ENCODE results near the gene MGAT5B. TPM values are rescaled to one million over a fixed set of nuclear protein-coding genes. Genes with fewer than 3 reads are reported as not detected.

Gene MGAT5B
- total RNA-seq, 1 donor from 2014 or later = 0.40 TPM

DNA sequence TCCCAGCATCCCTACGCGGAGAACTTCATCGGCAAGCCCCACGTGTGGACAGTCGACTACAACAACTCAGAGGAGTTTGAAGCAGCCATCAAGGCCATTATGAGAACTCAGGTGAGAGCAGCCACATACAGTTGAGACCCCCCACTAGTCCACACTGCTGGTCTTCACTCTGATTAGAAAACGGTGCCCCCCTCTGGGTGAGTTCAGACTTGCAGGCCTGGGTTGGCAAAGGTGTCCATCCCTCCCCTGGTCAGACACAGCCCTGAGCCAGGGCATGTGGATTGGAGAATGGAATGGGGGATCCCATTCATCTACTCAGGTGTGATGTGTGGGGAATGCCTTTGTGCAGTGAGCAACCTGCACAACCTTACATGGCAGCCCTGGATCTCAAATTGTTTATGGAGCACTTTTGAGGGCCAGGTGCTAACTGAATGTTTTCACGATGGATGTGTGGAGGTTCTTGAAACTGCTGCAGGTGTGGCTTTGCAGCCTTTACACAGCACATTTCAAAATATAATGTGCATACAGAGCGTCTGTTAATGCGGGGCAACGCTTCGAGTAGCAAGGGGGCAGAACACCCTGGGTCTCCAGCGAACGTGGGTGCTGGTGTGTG is 72.6 kb downstream of the MGAT5B start:
- Mint-ChIP-seq H3K27me3 (ENCODE audit: unreplicated experiment) (peaks cover 4% of the 10 kb centered on the region), H3K4me3 (ENCODE audit: unreplicated experiment) (no peak overlapping the region), H3K4me1 (ENCODE audit: unreplicated experiment) (no peaks in the 10 kb centered on the region), H3K9me3 (ENCODE audit: unreplicated experiment) (no peaks in the 10 kb centered on the region), H3K36me3 (ENCODE audit: unreplicated experiment) (no peaks in the 10 kb centered on the region), H3K27ac (ENCODE audit: unreplicated experiment) (no peak overlapping the region)
- DNase-seq (ENCODE audit: extremely low spot score, unreplicated experiment) = no peak
- TF ChIP-seq CTCF (IDR thresholded peaks at IDR 0.05) = no peak

DNA sequence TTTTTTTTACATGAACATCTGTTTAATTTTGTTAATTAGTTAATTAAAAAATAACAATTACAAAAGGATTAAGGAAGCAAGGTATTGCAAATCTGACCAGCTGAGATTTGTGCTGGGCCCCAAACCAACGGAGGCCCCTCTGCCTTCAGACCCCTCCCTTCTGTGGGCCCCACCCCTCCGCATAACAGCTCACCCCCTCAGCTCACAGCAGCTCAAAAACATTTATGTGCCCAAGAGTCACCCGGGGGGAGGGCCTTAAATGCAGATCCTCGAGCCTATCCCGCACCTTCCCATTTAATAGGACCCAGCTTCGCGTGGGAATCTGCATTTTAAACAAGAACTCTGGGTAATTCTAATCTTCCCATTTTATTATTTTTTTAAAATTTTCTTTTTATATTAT is 75.0 kb downstream of the MGAT5B start:
- no peaks in the 10 kb centered on the region for H3K9me3 Mint-ChIP-seq (ENCODE audit: unreplicated experiment)
- peaks cover 2% of the 10 kb centered on the region for H3K27me3 Mint-ChIP-seq (ENCODE audit: unreplicated experiment)
- no peaks in the 10 kb centered on the region for H3K4me1 Mint-ChIP-seq (ENCODE audit: unreplicated experiment)
- no peak overlapping the region for H3K27ac Mint-ChIP-seq (ENCODE audit: unreplicated experiment)
- no peak overlapping the region for H3K4me3 Mint-ChIP-seq (ENCODE audit: unreplicated experiment)
- no peaks in the 10 kb centered on the region for H3K36me3 Mint-ChIP-seq (ENCODE audit: unreplicated experiment)
- no peak for TF ChIP-seq CTCF (IDR thresholded peaks at IDR 0.05)
- no peak for DNase-seq (ENCODE audit: extremely low spot score, unreplicated experiment)

DNA sequence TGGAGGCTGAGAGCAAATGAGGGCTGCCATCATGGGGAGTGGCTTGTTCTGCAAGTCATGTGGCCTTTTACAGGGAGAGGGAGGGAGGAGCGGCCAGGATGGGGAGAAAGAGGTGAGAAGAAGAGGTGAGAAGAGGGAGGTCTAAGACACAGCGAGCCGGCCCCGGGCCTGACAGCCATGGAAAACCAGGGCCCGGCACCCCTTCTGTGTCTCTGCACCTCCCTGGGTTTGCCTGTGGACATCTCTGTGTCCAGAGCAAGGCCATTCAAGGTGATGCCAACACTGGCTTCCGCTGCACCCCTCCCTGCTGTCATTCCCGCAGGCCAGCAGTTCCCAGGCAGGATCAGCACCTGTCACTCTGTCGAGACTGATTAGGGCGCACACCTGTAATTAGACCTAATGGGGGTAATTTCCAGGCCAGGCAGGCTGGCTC is 75.6 kb downstream of the MGAT5B start:
- Mint-ChIP-seq H3K9me3 (ENCODE audit: unreplicated experiment) (no peaks in the 10 kb centered on the region), H3K27ac (ENCODE audit: unreplicated experiment) (no peak overlapping the region), H3K4me3 (ENCODE audit: unreplicated experiment) (no peak overlapping the region), H3K36me3 (ENCODE audit: unreplicated experiment) (no peaks in the 10 kb centered on the region), H3K27me3 (ENCODE audit: unreplicated experiment) (peaks cover 2% of the 10 kb centered on the region), H3K4me1 (ENCODE audit: unreplicated experiment) (no peaks in the 10 kb centered on the region)
- DNase-seq (ENCODE audit: extremely low spot score, unreplicated experiment) = no peak
- TF ChIP-seq CTCF (IDR thresholded peaks at IDR 0.05) = no peak

- no peak for TF ChIP-seq CTCF (IDR thresholded peaks at IDR 0.05)
- DNase-seq (ENCODE audit: extremely low spot score, unreplicated experiment) = no peak
- no peaks in the 10 kb centered on the region for H3K4me1 Mint-ChIP-seq (ENCODE audit: unreplicated experiment)
- no peak overlapping the region for H3K4me3 Mint-ChIP-seq (ENCODE audit: unreplicated experiment)
- H3K36me3 Mint-ChIP-seq (ENCODE audit: unreplicated experiment) = no peaks in the 10 kb centered on the region
- no peaks in the 10 kb centered on the region for H3K9me3 Mint-ChIP-seq (ENCODE audit: unreplicated experiment)
- no peak overlapping the region for H3K27ac Mint-ChIP-seq (ENCODE audit: unreplicated experiment)
- H3K27me3 Mint-ChIP-seq (ENCODE audit: unreplicated experiment) = peaks cover 2% of the 10 kb centered on the region
Measured at GRCh38 chr17:76944477-76944876, 76.3 kb downstream of the MGAT5B start.

DNA sequence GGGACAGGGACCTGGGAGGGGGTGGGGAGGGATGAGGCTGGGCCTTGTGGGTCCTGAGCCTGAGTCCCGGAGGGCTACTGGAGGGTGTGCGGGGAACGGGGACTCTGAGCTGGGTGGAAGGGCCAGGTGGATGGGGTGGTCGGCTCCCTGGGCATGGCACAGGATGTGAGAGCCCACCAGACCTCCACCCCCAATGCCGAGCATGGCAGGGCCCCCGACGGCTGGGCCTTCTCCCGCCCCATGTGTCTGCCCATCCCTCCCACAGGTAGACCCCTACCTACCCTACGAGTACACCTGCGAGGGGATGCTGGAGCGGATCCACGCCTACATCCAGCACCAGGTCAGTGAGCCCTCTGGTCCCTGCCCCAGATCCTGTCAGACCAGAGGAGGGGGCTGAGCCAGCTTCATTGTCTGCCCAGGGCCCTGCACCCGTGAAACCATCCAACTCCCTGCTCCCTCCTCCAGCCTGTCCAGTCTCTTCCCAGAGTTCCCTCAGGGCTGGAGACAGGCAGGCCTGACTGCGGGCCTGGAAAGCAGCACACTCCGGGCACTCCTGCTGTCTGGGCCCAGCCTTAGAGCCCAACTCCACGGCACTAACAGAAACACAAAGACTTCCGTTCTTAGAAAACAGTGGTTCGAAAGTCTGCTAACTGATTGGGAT is 78.0 kb downstream of the MGAT5B start:
- no peak for DNase-seq (ENCODE audit: extremely low spot score, unreplicated experiment)
- H3K27me3 Mint-ChIP-seq (ENCODE audit: unreplicated experiment) = no peaks in the 10 kb centered on the region
- H3K4me3 Mint-ChIP-seq (ENCODE audit: unreplicated experiment) = no peak overlapping the region
- TF ChIP-seq CTCF (IDR thresholded peaks at IDR 0.05) = no peak
- H3K9me3 Mint-ChIP-seq (ENCODE audit: unreplicated experiment) = no peaks in the 10 kb centered on the region
- no peaks in the 10 kb centered on the region for H3K36me3 Mint-ChIP-seq (ENCODE audit: unreplicated experiment)
- H3K4me1 Mint-ChIP-seq (ENCODE audit: unreplicated experiment) = peaks cover 2% of the 10 kb centered on the region
- H3K27ac Mint-ChIP-seq (ENCODE audit: unreplicated experiment) = no peak overlapping the region

Data from osteocyte (in vitro differentiated cells).